HepG2 (cell line): ENCODE data around the gene CEP83. TPM values are rescaled to one million over a fixed set of nuclear protein-coding genes. Genes with fewer than 3 reads are reported as not detected.

Experiments
- ATAC-seq: fragments of 200-7000 bp; cut with Tn5 transposase; 3 replicates; pipeline ENCODE4 v1.9.1; 2020; ENCODE audit warnings: mild to moderate bottlenecking, moderate library complexity
- BruUV-seq: library from RNA; stranded (reverse); fragments of 400-500 nt; replicated peaks from 2 replicates; lab custom pipeline; 2021; lab: Mats Ljungman, UMichigan
- CTCF ChIA-PET: fragments of 300-600 bp; formaldehyde crosslinking; extraction: SDS; loops from one replicate; lab custom pipeline; 2021; ENCODE audit warnings: low total read pairs, inconsistent platforms, low intra/inter-chr PET ratio; lab: Yijun Ruan, JAX
- POLR2A ChIA-PET: fragments of 350-600 bp; sonication (Branson Sonifier 250); formaldehyde crosslinking; loops from one replicate; lab custom pipeline; 2020; ENCODE audit warnings: antibody characterized with exemption, inconsistent platforms; lab: Yijun Ruan, JAX
- DNase-seq: peaks from one replicate; pipeline ENCODE4 v3.0.0-alpha.2; 2015; ENCODE audit warnings: low spot score
- FAIRE-seq: peaks from 3 replicates; lab custom pipeline; 2011; peaks lifted over from hg19 to GRCh38; lab: Jason Lieb, UNC
- H2AFZ ChIP-seq: one replicate; pipeline ENCODE4 v1.6.1; 2011; ENCODE audit warnings: low read length, inconsistent platforms
- H3K27ac ChIP-seq: fragments of 300-600 bp; 3 replicates; pipeline ENCODE4 v1.8.0; 2011; ENCODE audit warnings: mixed run types, mild to moderate bottlenecking, mixed read lengths, low read length, inconsistent platforms; ENCODE audit not compliant: insufficient read depth; ENCODE audit errors: extremely low read length
- H3K27me3 ChIP-seq, 2 experiments: fragments of 200-600 bp in 1 of 2; 2 replicates in 1 of 2; 3 replicates in 1 of 2; pipeline versions ENCODE4 v1.6.0 to v1.8.0; 2011; ENCODE audit warnings: low read length in 2 of 2, mild to moderate bottlenecking in 2 of 2, moderate library complexity in 2 of 2, inconsistent platforms in 1 of 2; ENCODE audit not compliant: insufficient read depth in 2 of 2, control insufficient read depth in 1 of 2
- H3K36me3 ChIP-seq, 2 experiments: fragments of 200-600 bp in 1 of 2; replicated peaks in 1 of 2; 2 replicates in 1 of 2; 3 replicates in 1 of 2; pipeline versions ENCODE4 v1.5.1 to v1.8.0; 2011; ENCODE audit warnings: low read length in 2 of 2, inconsistent platforms in 1 of 2; ENCODE audit not compliant: insufficient read depth in 2 of 2, control insufficient read depth in 1 of 2
- H3K4me1 ChIP-seq: 2 replicates; pipeline ENCODE4 v1.5.1; 2012; ENCODE audit warnings: low read length, inconsistent platforms; ENCODE audit not compliant: insufficient read depth
- H3K4me2 ChIP-seq: 2 replicates; pipeline ENCODE4 v1.6.0; 2011; ENCODE audit warnings: low read depth, low read length, inconsistent platforms
- H3K4me3 ChIP-seq, 3 experiments: fragments of 200-600 bp in 1 of 3; sonication (generic), shearing (Covaris generic) in 1 of 3; replicated peaks in 1 of 3; 2 replicates each; pipeline ENCODE4 v1.5.1; 2011 to 2016; ENCODE audit warnings: low read length in 3 of 3, inconsistent platforms in 2 of 3, low read depth in 2 of 3, mild to moderate bottlenecking in 2 of 3, control low read depth in 1 of 3, mixed read lengths in 1 of 3; ENCODE audit not compliant: insufficient read depth in 1 of 3
- H3K79me2 ChIP-seq: one replicate; pipeline ENCODE4 v1.6.1; 2011; ENCODE audit warnings: low read length, inconsistent platforms; ENCODE audit not compliant: insufficient read depth
- H3K9ac ChIP-seq: 2 replicates; pipeline ENCODE4 v1.6.0; 2011; ENCODE audit warnings: mild to moderate bottlenecking, low read depth, low read length, inconsistent platforms; ENCODE audit not compliant: insufficient read depth
- H3K9me3 ChIP-seq: 2 replicates; pipeline ENCODE4 v1.5.1; 2012; ENCODE audit warnings: mild to moderate bottlenecking, low read length
- H4K20me1 ChIP-seq: 2 replicates; pipeline ENCODE4 v1.6.0; 2011; ENCODE audit warnings: inconsistent platforms, mild to moderate bottlenecking, low read length, moderate library complexity; ENCODE audit not compliant: insufficient read depth
- ATF1 ChIP-seq: IDR thresholded peaks from 2 replicates; pipeline ENCODE4 v1.6.1; 2016; ENCODE audit warnings: mild to moderate bottlenecking, control low read depth
- CEBPB ChIP-seq: IDR thresholded peaks from 2 replicates; pipeline ENCODE4 v1.6.1; 2011; ENCODE audit warnings: low read depth, low read length, improper control_type of control experiment, borderline replicate concordance
- DNMT3B ChIP-seq: conservative IDR thresholded peaks from 2 replicates; pipeline ENCODE4 v1.6.1; 2016; ENCODE audit warnings: missing biosample characterization, control low read depth
- FOXJ3 ChIP-seq: sonication (generic); formaldehyde crosslinking; IDR thresholded peaks from 2 replicates; pipeline ENCODE4 v1.4.0; 2020; ENCODE audit warnings: missing genetic modification reagents, mild to moderate bottlenecking, borderline replicate concordance
- KMT2B ChIP-seq: IDR thresholded peaks from 2 replicates; pipeline ENCODE4 v1.6.1; 2016; ENCODE audit warnings: missing genetic modification reagents, missing compliant biosample characterization
- MED13 ChIP-seq: sonication (generic); formaldehyde crosslinking; IDR thresholded peaks from 2 replicates; pipeline ENCODE4 v1.5.0; 2020; ENCODE audit warnings: missing genetic modification reagents
- RARG ChIP-seq: sonication (generic); formaldehyde crosslinking; IDR thresholded peaks from 2 replicates; pipeline ENCODE4 v1.4.0; 2020; ENCODE audit warnings: low read depth, mild to moderate bottlenecking, missing genetic modification reagents
- ZNF331 ChIP-seq: sonication (generic); formaldehyde crosslinking; IDR thresholded peaks from 2 replicates; pipeline ENCODE4 v1.4.0; 2020; ENCODE audit warnings: missing genetic modification reagents
- ZNF484 ChIP-seq: sonication (generic); formaldehyde crosslinking; IDR thresholded peaks from 2 replicates; pipeline ENCODE4 v1.5.1; 2020; ENCODE audit warnings: mild to moderate bottlenecking, low read depth, missing genetic modification reagents, borderline replicate concordance
- ZNF552 ChIP-seq: sonication (generic); formaldehyde crosslinking; IDR thresholded peaks from 2 replicates; pipeline ENCODE4 v1.9.0; 2022; ENCODE audit warnings: missing genetic modification reagents, mild to moderate bottlenecking, borderline replicate concordance
- ZNF891 ChIP-seq: sonication (generic); formaldehyde crosslinking; IDR thresholded peaks from 2 replicates; pipeline ENCODE4 v1.5.0; 2020; ENCODE audit warnings: mild to moderate bottlenecking, missing genetic modification reagents
- WGBS: methylation state at CpG from one replicate; pipeline ENCODE4 v1.1.6; 2017; ENCODE audit warnings: low lambda C conversion rate; 5-methylcytosine and 5-hydroxymethylcytosine counted together
- in situ Hi-C: cut with HindIII; loops from 2 replicates; pipeline ENCODE4 v1.10.0; 2017; ENCODE audit warnings: low pct_unique_long_range_greater_than_20kb; ENCODE audit not compliant: extremely low pct_ligation_motif_present
- intact Hi-C: fragments of 100-400 bp; cut with micrococcal nuclease; formaldehyde crosslinking; loops from one replicate; pipeline ENCODE4 v1.10.0; 2022; ENCODE audit not compliant: unreplicated experiment
- polyA plus RNA-seq, 8 experiments: library from polyadenylated mRNA; depleted of rRNA in 3 of 8; stranded (reverse) in 7 of 8; unstranded in 1 of 8; fragments of >200 nt; fragmentation: Illumina TruSeq in 4 of 8; extraction: Trizol in 4 of 8; gene quantifications; 2 replicates each; pipeline versions ENCODE4 v1.2.1 to v1.2.3, GENCODE V29; 2011 to 2016; ENCODE audit warnings: low read depth in 4 of 8, missing spikeins in 1 of 8, mixed read lengths in 1 of 8; ENCODE audit not compliant: insufficient read depth in 1 of 8
- total RNA-seq, 5 experiments: library from RNA; depleted of rRNA; stranded (reverse); fragments of >200 nt; fragmentation: Illumina TruSeq; extraction: Trizol; gene quantifications; 2 replicates each; pipeline ENCODE4 v1.2.3, GENCODE V29; 2016; ENCODE audit warnings: low read depth in 1 of 5
- TF ChIP-seq, protein P1 (sequence below): sonication (generic); formaldehyde crosslinking; IDR thresholded peaks from 2 replicates; pipeline ENCODE4 v1.8.0; 2022; ENCODE audit warnings: missing genetic modification reagents, mild to moderate bottlenecking, borderline replicate concordance
- TF ChIP-seq, protein P2 (sequence below): IDR thresholded peaks from 2 replicates; pipeline ENCODE4 v1.6.1; 2016; ENCODE audit warnings: low read depth, borderline replicate concordance
- TF ChIP-seq, protein P3 (sequence below): sonication (generic); formaldehyde crosslinking; IDR thresholded peaks from 2 replicates; pipeline ENCODE4 v1.4.0; 2020; ENCODE audit warnings: missing genetic modification reagents
- TF ChIP-seq, protein P4 (sequence below): IDR thresholded peaks from 2 replicates; pipeline ENCODE4 v1.6.1; 2016; ENCODE audit warnings: missing compliant biosample characterization, missing genetic modification reagents, borderline replicate concordance

CEP83 gene
- total and polyA plus RNA-seq, 2 of the 13 experiments (the other 11 are each of a cell fraction or from before 2014, with no cell fraction given), result 6.2 to 19.2 TPM

DNA sequence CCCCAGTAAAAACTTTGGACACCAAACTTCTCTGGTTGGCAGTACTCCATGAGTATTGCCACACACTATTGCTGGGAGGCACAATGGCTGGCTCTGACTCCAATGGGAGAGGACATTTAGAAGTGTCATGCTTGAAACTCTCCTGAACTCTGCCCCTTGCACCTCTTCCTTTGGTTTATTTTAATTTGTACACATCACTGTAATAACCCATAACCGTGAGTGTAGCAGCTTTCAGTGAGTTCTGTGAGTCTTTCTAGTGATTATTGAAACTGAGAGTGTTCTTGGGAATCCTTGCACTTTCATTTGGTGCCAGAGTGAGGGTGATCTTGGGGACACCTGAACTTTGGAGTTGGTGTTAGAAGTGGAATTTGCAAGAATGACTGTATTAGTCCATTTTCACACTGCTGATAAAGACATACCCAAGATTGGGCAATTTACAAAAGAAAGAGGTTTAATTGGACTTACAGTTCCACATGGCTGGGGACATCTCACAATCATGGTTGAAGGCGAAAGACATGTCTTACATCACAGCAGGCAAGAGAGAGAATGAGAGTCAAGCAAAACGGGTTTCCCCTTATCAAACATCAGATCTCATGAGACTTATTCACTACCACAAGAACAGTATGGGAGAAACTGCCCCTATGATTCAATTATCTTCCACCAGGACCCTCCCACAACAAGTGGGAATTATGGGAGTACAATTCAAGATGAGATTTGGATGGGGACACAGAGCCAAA, 41.3 kb upstream of the CEP83 start:
- no peak overlapping the region for H3K9ac ChIP-seq
- ChIA-PET POLR2A (no interaction called here), CTCF (no interaction called here)
- 31% methylated on average over 3 of the region's 3 CpGs for WGBS
- H4K20me1 ChIP-seq, result no peaks in the 10 kb centered on the region
- peaks cover 6% of the 10 kb centered on the region; the same call in 1 of the 2 replicates for H3K4me1 ChIP-seq
- H3K36me3 ChIP-seq, result no peaks in the 10 kb centered on the region
- intact Hi-C loops, result no loop called here
- H3K9me3 ChIP-seq, result no peaks in the 10 kb centered on the region
- DNase-seq, result no peak
- H2AFZ ChIP-seq, result no peak overlapping the region
- H3K4me3 ChIP-seq, result no peak overlapping the region
- FAIRE-seq, result no peak
- no peak for ATAC-seq
- in situ Hi-C loops, result no loop called here
- H3K79me2 ChIP-seq, result no peaks in the 10 kb centered on the region
- H3K27ac ChIP-seq, result no peak overlapping the region
- H3K4me2 ChIP-seq, result no peak overlapping the region
- TF ChIP-seq, protein P1, sequence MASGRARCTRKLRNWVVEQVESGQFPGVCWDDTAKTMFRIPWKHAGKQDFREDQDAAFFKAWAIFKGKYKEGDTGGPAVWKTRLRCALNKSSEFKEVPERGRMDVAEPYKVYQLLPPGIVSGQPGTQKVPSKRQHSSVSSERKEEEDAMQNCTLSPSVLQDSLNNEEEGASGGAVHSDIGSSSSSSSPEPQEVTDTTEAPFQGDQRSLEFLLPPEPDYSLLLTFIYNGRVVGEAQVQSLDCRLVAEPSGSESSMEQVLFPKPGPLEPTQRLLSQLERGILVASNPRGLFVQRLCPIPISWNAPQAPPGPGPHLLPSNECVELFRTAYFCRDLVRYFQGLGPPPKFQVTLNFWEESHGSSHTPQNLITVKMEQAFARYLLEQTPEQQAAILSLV (CRISPR knock-in tag), result no peak
- TF ChIP-seq CEBPB, result peak; percentile 24; the same call in 1 of the 2 replicates
- no peaks in the 10 kb centered on the region for H3K27me3 ChIP-seq
- no TSS peak for BruUV-seq

DNA sequence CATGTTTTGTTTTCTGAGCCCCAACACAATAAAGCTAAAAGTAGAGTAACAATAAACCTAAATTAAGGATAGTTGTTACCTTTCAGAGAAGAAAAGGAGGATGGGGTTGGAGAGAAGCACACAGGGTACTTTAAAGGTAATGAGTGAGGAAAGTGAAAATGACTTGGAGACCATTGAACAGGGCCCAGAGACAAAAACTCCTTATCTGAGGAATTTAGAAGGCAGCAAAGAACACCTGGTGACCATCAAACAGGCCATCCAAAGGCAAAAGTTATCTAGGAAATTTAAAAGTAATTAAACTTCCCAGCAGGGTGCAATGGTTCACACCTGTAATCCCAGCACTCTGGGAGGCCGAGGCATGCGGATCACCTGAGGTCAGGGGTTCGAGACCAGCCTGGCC, 39.0 kb upstream of the CEP83 start:
- no peak overlapping the region for H3K4me3 ChIP-seq
- H3K4me1 ChIP-seq, result peaks cover 6% of the 10 kb centered on the region; the same call in 1 of the 2 replicates
- H2AFZ ChIP-seq, result no peak overlapping the region
- H3K36me3 ChIP-seq, result no peaks in the 10 kb centered on the region
- DNase-seq (no peak), ATAC-seq (no peak), FAIRE-seq (no peak)
- no peaks in the 10 kb centered on the region for H3K79me2 ChIP-seq
- in situ Hi-C loops (no loop called here), intact Hi-C loops (no loop called here)
- H3K4me2 ChIP-seq, result no peak overlapping the region
- WGBS, result 15% methylated on average over 3 of the region's 3 CpGs
- no peak overlapping the region for H3K9ac ChIP-seq
- no peaks in the 10 kb centered on the region for H3K9me3 ChIP-seq
- no peaks in the 10 kb centered on the region for H3K27me3 ChIP-seq
- POLR2A ChIA-PET, result no interaction called here
- no TSS peak for BruUV-seq
- no peak overlapping the region for H3K27ac ChIP-seq
- no peaks in the 10 kb centered on the region for H4K20me1 ChIP-seq
- CTCF ChIA-PET, result no interaction called here
- TF ChIP-seq RARG (CRISPR knock-in tag) (no peak), MED13 (CRISPR knock-in tag) (no peak), KMT2B (CRISPR knock-in tag) (no peak), ZNF552 (CRISPR knock-in tag) (no peak), ZNF331 (CRISPR knock-in tag) (no peak), ZNF484 (CRISPR knock-in tag) (no peak), FOXJ3 (no peak), ATF1 (CRISPR knock-in tag) (no peak), DNMT3B (no peak), ZNF891 (CRISPR knock-in tag) (no peak)
- TF ChIP-seq, protein P2, sequence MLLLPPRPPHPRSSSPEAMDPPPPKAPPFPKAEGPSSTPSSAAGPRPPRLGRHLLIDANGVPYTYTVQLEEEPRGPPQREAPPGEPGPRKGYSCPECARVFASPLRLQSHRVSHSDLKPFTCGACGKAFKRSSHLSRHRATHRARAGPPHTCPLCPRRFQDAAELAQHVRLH (CRISPR knock-in tag), result no peak
- TF ChIP-seq, protein P3, sequence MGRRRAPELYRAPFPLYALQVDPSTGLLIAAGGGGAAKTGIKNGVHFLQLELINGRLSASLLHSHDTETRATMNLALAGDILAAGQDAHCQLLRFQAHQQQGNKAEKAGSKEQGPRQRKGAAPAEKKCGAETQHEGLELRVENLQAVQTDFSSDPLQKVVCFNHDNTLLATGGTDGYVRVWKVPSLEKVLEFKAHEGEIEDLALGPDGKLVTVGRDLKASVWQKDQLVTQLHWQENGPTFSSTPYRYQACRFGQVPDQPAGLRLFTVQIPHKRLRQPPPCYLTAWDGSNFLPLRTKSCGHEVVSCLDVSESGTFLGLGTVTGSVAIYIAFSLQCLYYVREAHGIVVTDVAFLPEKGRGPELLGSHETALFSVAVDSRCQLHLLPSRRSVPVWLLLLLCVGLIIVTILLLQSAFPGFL (CRISPR knock-in tag), result no peak
- TF ChIP-seq, protein P4, sequence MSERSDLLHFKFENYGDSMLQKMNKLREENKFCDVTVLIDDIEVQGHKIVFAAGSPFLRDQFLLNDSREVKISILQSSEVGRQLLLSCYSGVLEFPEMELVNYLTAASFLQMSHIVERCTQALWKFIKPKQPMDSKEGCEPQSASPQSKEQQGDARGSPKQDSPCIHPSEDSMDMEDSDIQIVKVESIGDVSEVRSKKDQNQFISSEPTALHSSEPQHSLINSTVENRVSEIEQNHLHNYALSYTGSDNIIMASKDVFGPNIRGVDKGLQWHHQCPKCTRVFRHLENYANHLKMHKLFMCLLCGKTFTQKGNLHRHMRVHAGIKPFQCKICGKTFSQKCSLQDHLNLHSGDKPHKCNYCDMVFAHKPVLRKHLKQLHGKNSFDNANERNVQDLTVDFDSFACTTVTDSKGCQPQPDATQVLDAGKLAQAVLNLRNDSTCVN, result no peak
